Heart right ventricle (tissue), 16 donors: ENCODE data around the gene HMGXB3. TPM values are rescaled to one million over a fixed set of nuclear protein-coding genes. Genes with fewer than 3 reads are reported as not detected.

Experiments used
- ATAC-seq, 8 donors: fragments of 200-7000 bp; cut with Tn5 transposase; one replicate each; pipeline ENCODE4 v1.9.1; 2020; ENCODE audit warnings: mild to moderate bottlenecking in 8 of 8, moderate library complexity in 8 of 8, moderate number of reproducible peaks in 1 of 8
- DNase-seq, 2 donors: peaks; one replicate each; pipeline ENCODE4 v3.0.0-alpha.2; 2020
- H3K27ac ChIP-seq, 10 donors: fragments of 200-600 bp; sonication (generic) in 2 of 10; one replicate each; pipeline versions ENCODE4 v1.5.0 to v1.8.0; 2020 to 2022; ENCODE audit warnings: mild to moderate bottlenecking in 3 of 10
- H3K27me3 ChIP-seq, 7 donors: fragments of 200-600 bp; one replicate each; pipeline ENCODE4 v1.8.0; 2021 to 2022; ENCODE audit warnings: mild to moderate bottlenecking in 2 of 7
- H3K36me3 ChIP-seq, 9 donors: fragments of 200-600 bp; sonication (generic) in 1 of 9; one replicate each; pipeline versions ENCODE4 v1.5.0 to v1.8.0; 2020 to 2022; ENCODE audit warnings: mild to moderate bottlenecking in 2 of 9
- H3K4me1 ChIP-seq, 9 donors: fragments of 200-600 bp; sonication (generic) in 1 of 9; one replicate each; pipeline versions ENCODE4 v1.5.0 to v1.8.0; 2020 to 2022; ENCODE audit warnings: mild to moderate bottlenecking in 4 of 9
- H3K4me3 ChIP-seq, 10 donors: fragments of 200-600 bp; sonication (generic) in 2 of 10; one replicate each; pipeline versions ENCODE4 v1.5.0 to v1.8.0; 2020 to 2022; ENCODE audit warnings: mild to moderate bottlenecking in 7 of 10, moderate library complexity in 2 of 10
- H3K9me3 ChIP-seq, 11 donors: fragments of 200-600 bp in 10 of 11; sonication (generic) in 2 of 11; one replicate each; pipeline versions ENCODE4 v1.5.0 to v1.8.0; 2013 to 2022; ENCODE audit warnings: mild to moderate bottlenecking in 2 of 11, control low read depth in 1 of 11, moderate library complexity in 1 of 11
- CTCF ChIP-seq, 9 donors: fragments of 200-600 bp; sonication (generic) in 2 of 9; IDR thresholded peaks; one replicate each; pipeline versions ENCODE4 v1.5.0 to v1.8.0; 2021 to 2022; ENCODE audit warnings: antibody characterized with exemption in 9 of 9, mild to moderate bottlenecking in 5 of 9, moderate library complexity in 1 of 9
- WGBS, 2 donors: extraction: QIAGEN DNeasy Blood & Tissue Kit; methylation state at CpG; one replicate each; pipeline ENCODE4 v1.1.7; 2013; ENCODE audit warnings: inconsistent platforms in 1 of 2; 5-methylcytosine and 5-hydroxymethylcytosine counted together
- intact Hi-C, 10 donors: fragments of 100-400 bp; cut with DNase I; formaldehyde crosslinking; loops; one replicate each; pipeline versions ENCODE4 v1.11.1 to v1.14.2; 2022
- polyA plus RNA-seq, 2 donors: library from polyadenylated mRNA; stranded (reverse); fragments of 200-250 nt; gene quantifications; one replicate each; pipeline ENCODE4 v1.2.3, GENCODE V29; 2013
- total RNA-seq, 10 donors: library from RNA; stranded (reverse); fragmentation: NEBNext Ultra II Directional in 3 of 10; extraction: Animal tissue kit (Norgen Biotek cat#: 25700) in 3 of 10; gene quantifications; one replicate each; pipeline versions ENCODE4 v1.2.1 to v1.2.4, GENCODE V29; 2021 to 2023
- donor health status: Arrhythmogenic right ventricular cardiomyopathy.
- donor health status: ischemic (EF 13 %, LVEDD 7.1; RV severe dilation, severe dysfunction).
- donor health status: healthy with polysubstance abuse.
- donor health status: DM: no; HTN: yes; CAD: no.
- donor health status: DM: no; HTN: no; CAD: no.
- donor health status: ischemic (EF 25% LVEDD 6.9; RV normal size, moderate dysfunction).
- donor health status: ischemic (EF 25% LVEDD 5.7; RV mildly dilated, moderate dysfunction).
- donor health status: healthy.
- donor health status: DM: yes; HTN: yes; CAD: no.
- donor health status: Ischemic cardiomyopathy.
- donor health status: ischemic (EF 35%, LVEDD 5.7; RV mildly dilated, moderate dysfunction).
- donor health status: nonischemic (EF 11% LVEDD 7.7; RV severe dilation, severe dysfunction).
- donor health status: DM: yes; HTN: yes; CAD: no.
- donor health status: PGD.
- donor health status: ischemic (EF 29% LVEDD 5.4; RV normal size, mild dysfunction).
- donor health status: nonischemic (EF 23%, LVEDD 6.1; RV moderate dilation, normal function).

HMGXB3 gene
- total and polyA plus RNA-seq, 12 donors, result 12.7 to 17.9 (median 14.9) TPM

GRCh38 chr5:149990518-149991376 lies 9.8 kb upstream of the HMGXB3 start:
- Histone ChIP-seq H3K9me3 (no peaks in the 10 kb centered on the region), H3K36me3 (peaks cover 0 to 20% (median 4%) of the 10 kb centered on the region in 9 donors), H3K27ac (no peak overlapping the region), H3K27me3 (no peaks in the 10 kb centered on the region), H3K4me3 (no peak overlapping the region), H3K4me1 (peaks cover 0 to 12% (median 0%) of the 10 kb centered on the region in 9 donors)
- WGBS, 2 donors, result 68% methylated on average over 4 of the region's 4 CpGs
- intact Hi-C loops, result loop anchor here (1.0 to 10.0 kb wide), 12 partner anchors 138 to 358 kb away; no protein-coding TSS in a partner anchor
- TF ChIP-seq CTCF (IDR thresholded peaks at IDR 0.05), result peak; percentile 79 to 94 (median 91)
- peak; percentile 58 to 89 (median 77) for ATAC-seq
- DNase-seq, result peak; percentile 42 to 74

GRCh38 chr5:149993471-149993870 lies 7.1 kb upstream of the HMGXB3 start:
- ATAC-seq, result no peak
- Histone ChIP-seq H3K9me3 (no peaks in the 10 kb centered on the region), H3K27me3 (no peaks in the 10 kb centered on the region), H3K4me1 (peaks cover 0 to 13% (median 0%) of the 10 kb centered on the region in 9 donors), H3K27ac (no peak overlapping the region), H3K4me3 (no peak overlapping the region), H3K36me3 (peaks cover 0 to 28% (median 6%) of the 10 kb centered on the region in 9 donors)
- no peak for TF ChIP-seq CTCF (IDR thresholded peaks at IDR 0.05)
- intact Hi-C loops, result loop anchor here in 7 of 10 donors (5.0 to 10.0 kb wide), 6 partner anchors 141 to 361 kb away; no protein-coding TSS in a partner anchor
- DNase-seq, result no peak
- WGBS, 2 donors, result 95 to 98% methylated on average over 3 of the region's 3 CpGs

GRCh38 chr5:149995385-149996204 lies 4.9 kb upstream of the HMGXB3 start:
- Histone ChIP-seq H3K4me3 (no peak overlapping the region), H3K27me3 (no peaks in the 10 kb centered on the region), H3K36me3 (peaks cover 0 to 30% (median 6%) of the 10 kb centered on the region in 9 donors), H3K27ac (peak overlapping the region in 1 of 10 donors; percentile 20), H3K9me3 (no peaks in the 10 kb centered on the region), H3K4me1 (peaks cover 0 to 28% (median 13%) of the 10 kb centered on the region in 9 donors)
- DNase-seq, result no peak
- TF ChIP-seq CTCF (IDR thresholded peaks at IDR 0.05), result no peak
- WGBS, 2 donors, result 87 to 88% methylated on average over 14 of the region's 14 CpGs
- intact Hi-C loops, result loop anchor here in 1 of 10 donors (10.0 kb wide), 1 partner anchor 161 kb away; no protein-coding TSS in a partner anchor
- peak in 2 of 8 donors; percentile 17 to 30 for ATAC-seq
